NCI-H2196 (cell line): Measurements from ENCODE around the gene ARHGAP11B.
"Not testable (repeated sequence)": the region's sequence is repeated elsewhere in the genome, so short reads cannot be mapped to it uniquely, and the experiment has no call there.

Experiments used
- DNase-seq: peaks from one replicate; lab custom pipeline; 2025; ENCODE audit not compliant: unreplicated experiment; lab: John Stamatoyannopoulos, UW

The ARHGAP11B gene

DNA sequence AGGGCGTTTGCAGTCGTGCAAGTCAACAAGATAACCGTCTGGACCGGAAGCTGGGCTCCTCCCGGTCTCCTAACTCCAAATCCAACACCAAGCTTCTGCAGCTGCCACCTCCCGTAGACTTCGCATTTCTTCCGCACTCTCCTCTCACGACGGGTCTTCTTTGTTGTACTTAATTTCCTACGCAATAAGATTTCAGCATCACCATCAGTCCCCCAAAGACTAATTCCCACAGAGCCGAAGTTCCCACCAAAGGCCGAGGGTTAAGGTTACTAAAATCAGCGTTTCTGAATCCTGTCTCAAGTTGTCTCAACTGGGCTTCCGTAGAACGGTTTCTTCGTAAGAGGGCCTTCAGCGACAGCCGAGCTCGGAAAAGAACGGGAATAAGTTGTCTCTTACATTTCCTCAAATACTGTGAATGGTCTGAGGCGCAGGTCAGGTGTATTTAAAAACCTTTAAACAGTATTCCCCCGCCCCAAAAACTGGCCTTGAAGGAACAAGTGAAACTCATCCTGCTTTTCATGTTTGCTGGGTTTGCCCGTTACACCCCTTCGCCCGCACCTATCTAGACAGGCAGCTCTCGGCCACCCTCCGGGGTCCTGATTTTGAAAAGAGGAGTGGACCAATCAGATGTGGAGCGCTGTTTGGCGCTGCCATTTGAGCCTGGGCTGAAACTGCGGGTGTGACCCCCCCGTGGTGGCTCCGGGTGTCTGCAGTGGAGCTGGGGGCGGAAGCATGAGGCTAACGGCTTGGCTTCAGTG lies at the start of gene ARHGAP11B:
Gene ARHGAP11B (plus strand): TSS at position 693 of the 758 bp plus-strand sequence.
- not testable (repeated sequence) for DNase-seq

DNA sequence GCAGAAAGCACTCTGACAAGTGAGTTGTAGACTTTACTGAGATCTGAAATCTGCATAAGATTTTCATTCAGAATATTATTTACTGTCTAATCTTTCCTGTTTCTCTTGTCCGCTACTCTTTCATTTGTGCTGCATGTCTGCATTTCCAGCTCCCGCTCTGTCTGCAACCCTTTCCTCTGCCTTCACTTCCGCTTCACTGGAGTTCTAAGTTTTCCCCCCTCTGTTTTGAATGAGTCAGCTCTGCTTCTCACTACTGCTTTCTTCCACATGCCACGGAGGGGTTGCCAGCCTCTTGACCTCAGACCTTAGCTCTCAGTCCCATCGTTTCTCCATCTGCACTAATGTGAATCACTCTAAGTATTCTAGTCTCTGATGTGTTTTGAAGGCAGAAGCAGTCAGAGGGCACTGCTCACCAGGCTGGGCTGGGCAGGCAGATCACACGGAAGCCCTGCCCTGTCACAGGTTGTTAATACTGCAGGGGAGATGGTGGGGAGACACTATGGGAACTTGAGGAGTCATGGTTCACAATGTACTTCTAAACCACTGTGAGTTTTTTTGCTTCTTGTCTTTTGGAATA lies 46.4 kb upstream of the ARHGAP11B start:
- not testable (repeated sequence) for DNase-seq

DNA sequence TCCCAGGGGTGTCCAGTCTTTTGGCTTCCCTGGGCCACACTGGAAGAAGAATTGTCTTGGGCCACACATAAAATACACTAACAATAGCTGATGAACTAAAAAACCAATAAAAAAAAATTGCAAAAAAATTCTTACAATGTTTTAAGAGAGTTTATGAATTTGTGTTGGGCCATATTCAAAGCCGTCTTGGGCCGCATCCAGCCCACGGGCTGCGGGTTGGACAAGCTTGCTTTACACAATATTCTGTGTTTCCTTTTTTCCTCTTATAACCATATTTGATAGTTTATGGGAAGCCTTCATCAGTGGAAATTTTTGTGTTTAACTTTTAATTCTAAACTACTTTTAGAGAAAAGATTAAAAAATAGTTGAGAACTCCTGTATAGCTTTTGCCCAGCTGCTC lies 45.2 kb upstream of the ARHGAP11B start:
- DNase-seq, result not testable (repeated sequence)

DNA sequence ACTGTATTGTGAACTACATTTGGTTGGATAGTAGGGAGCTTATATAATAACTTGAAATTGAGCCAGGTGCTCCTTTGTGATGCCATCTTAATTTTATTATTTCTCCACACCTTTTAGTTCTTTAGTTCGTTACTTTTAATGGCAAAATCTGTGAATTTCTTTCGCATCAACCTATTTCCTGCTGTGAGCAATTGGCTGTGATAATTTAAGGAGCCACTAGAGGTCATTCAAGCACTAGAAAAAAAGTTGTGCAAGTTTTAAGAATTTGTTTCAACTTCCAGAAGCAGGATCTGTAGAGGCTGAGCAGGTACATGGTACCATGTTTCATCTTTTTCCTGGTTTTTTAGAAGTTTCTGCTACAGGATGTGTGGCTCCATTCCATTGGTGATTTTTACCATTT lies 27.0 kb upstream of the ARHGAP11B start:
- not testable (repeated sequence) for DNase-seq

DNA sequence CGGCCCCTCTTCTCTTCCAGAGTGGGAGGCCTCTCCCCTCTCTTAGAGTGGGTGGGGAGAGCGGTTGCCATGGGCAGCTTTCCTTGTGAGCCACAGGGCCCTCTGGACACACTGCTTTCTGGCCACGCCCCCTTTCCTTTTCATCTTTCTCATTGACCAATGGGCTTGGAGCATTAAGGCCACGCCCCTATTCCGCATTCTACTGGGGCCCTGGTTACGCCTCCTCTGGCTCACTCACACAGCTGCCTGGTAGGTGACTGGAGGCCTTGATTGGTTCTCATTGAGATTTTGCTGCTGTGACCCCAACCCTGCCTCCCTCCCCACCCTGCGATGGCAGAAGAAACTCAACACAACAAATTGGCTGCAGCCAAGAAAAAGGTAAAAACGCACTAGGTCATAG lies 22.1 kb upstream of the ARHGAP11B start, which contains the start of gene GOLGA8H:
Gene GOLGA8H (plus strand): TSS at position 233 of the 400 bp plus-strand sequence. CDS start 98 bp downstream, at position 331.
- DNase-seq, result not testable (repeated sequence)

DNA sequence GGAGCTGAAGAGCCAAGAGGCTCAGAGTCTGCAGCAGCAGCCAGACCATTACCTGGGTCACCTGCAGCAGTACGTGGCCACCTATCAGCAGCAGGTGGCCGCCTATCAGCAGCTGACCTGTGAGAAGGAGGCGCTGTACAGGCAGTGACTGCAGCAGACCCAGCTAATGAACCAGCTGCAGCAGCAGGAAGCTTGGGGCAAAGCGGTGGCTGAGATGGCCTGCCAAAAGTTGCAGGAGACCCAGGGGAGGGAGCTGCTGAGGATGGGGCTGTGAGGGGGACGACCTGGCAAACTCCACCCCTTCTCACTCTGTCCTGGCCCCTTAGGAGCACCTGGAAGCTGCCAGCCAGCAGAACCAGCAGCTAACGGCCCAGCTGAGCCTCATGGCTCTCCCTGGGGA lies 13.7 kb upstream of the ARHGAP11B start:
- DNase-seq, result not testable (repeated sequence)

DNA sequence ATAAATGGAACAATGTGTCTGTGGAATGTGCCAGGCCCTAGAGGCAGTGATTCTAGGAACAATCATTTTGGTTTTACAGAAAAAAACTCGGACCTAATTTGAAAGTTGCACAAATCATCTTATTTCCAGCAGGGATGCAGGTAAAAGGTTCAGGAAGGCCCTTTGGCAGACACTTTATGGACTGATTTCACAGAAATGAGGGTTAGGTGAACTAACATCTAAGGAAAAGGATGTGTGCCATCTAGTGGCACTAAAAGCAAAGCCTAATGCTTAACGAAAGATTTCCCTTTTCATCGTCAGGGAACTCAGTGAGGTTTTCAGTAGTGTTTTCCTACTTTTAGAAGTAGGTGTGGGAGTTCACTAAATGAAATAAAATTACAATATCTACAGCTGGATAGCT lies 4.6 kb upstream of the ARHGAP11B start:
- not testable (repeated sequence) for DNase-seq

DNA sequence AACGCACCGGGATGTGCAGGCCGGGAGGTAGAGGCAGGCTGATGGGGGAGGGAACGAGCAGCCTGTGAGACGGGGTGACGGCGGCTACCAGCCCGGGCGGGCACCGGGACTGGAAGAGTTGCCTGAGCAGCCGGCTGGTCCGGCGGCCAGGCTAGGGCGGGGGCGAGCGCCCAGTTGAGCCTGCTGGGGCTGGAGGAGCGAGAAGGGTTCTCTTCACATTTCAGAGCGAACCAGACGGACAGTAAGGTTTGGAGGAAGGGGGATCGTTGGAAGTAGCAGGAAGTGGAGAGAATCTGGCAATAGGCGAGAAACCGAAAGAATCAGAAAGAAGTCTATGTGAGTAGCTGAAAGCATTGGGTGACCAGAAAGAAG lies 252 bp downstream of the ARHGAP11B start:
- not testable (repeated sequence) for DNase-seq

DNA sequence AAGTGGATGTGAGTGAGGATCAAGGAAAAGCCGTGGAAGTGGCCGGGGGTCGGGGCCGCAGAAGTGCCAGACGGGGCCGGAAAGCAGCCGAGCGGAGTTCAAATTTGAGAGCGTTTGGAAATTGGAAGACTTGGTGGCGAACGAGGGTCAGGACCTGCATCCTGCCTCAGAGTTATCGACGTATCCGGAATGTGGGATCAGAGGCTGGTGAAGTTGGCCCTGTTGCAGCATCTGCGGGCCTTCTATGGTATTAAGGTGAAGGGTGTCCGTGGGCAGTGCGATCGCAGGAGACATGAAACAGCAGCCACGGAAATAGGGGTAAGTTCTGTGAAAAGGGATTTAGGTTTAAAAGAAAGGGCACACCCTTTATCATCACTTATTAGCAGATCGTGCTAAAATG lies 704 bp downstream of the ARHGAP11B start:
- not testable (repeated sequence) for DNase-seq

DNA sequence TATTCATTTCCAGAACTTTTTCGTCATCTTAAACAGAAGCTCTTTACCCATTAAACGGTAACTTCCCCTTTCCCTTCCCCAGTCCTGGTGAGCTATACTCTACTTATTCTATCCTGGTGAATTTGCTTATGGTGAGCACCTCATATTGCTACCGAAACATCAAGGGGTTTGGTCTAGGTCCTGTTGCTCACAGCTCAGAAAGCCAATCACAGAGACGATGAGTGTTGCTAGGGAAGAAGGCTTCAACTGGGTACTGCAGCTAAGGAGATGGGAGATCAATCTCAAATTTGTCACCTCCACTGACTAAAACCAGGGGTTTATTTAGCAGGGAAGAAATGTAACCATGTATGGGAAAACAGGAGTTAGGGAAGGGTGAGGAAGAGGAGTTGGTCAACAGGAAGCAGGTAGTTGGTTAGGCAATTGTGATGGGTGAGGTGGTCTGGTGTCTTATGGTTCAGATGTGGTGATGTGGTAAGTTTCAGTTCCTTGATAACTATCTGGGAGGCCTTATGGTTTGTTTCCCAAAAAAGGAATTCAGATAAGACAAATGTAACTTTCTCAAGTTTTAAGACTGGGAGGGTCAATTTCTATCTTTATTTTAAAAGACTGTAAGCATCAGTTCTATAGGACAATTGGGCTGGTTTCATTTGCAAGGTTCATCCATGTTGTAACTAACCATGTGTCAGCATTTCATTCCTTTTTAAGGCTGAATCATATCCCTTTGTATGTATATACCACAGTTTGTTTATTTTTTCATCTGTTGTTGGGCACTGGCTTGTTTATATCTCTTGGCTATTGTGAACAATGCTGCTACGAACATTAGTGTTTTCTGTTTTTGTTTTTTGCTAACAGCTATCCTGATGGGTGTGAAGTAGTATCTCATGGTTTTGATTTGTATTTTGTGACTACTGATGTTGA lies 24.3 kb downstream of the ARHGAP11B start:
- no peak for DNase-seq

DNA sequence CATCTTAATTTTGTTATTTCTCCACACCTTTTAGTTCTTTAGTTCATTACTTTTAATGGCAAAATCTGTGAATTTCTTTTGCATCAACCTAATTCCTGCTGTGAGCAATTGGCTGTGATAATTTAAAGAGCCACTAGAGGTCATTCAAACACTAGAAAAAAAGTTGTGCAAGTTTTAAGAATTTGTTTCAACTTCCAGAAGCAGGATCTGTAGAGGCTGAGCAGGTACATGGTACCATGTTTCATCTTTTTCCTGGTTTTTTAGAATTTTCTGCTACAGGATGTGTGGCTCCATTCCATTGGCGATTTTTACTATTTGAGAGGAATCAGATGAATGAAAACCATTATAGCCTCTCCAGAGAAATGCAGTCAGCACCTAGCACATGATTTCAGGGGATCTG lies 35.2 kb downstream of the ARHGAP11B start:
- not testable (repeated sequence) for DNase-seq

DNA sequence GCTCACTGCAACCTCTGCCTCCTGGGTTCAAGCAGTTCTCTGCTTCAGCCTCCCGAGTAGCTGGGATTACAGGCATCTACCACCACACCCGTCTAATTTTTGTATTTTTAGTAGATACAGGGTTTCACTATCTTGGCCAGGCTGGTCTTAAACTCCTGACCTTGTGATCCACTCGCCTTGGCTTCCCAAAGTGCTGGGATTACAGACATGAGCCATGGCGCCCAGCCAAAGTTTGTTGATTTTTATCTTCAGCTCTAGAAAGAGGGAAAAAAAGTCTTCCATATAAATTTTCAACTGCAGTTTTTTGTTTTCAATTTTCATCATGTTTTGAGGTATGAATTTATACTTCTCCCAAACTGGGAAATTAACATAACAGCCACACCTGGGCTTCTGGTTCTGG lies 43.7 kb downstream of the ARHGAP11B start:
- not testable (repeated sequence) for DNase-seq

DNA sequence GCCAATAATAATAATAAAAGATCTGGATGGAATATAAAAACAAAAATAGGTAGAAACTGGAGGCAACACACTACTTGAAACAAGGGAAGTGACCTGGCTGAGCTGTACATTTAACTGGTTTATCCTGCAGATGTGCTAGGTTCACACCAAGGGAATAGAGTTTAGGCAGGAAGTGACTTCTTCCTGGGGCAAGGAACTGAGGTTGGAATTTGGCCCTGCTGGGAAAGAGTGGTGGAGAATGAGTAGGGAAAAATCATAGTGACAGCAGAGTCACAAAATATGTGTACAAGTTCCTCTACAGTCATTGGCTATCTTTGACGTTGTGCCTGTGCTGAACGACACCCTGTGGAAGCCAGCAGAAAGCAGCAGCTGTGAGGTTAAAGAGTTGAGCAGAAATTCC lies 44.1 kb downstream of the ARHGAP11B start:
- DNase-seq, result no peak

DNA sequence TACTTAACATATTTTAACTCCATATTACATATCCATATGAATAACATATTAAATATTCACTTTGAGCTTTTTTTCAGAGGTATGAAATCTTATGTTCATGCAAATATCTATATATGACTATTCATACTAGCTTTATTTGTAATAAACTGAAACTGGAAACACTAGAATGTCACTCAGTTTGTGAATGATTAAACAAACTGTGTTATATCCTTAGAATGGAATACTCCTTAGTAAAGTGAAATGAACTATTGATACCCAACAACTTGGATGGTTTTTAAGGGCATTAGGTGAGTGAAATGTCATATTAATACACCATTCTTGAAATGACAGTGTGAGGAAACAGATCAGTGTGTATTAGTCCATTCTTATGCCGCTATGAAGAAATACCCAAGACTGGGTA lies 45.4 kb downstream of the ARHGAP11B start:
- no peak for DNase-seq

DNA sequence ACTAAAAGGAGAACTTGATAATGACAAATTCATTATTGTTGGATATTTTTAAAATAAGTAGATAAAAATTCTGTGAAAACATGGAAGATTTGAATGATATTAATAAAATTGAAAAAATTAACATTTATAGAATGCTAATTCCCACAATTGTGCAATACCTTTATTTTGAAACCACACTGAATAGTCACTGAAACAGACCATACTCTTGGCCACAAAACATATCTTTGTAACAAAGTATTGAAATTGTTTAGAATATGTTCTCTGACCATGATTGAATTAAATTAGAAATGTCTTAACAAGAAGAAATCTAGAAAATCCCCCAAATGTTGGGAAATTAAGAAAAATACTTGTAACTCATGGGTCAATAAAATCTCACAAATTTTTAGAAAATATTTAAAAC lies 49.2 kb downstream of the ARHGAP11B start:
- DNase-seq, result no peak

DNA sequence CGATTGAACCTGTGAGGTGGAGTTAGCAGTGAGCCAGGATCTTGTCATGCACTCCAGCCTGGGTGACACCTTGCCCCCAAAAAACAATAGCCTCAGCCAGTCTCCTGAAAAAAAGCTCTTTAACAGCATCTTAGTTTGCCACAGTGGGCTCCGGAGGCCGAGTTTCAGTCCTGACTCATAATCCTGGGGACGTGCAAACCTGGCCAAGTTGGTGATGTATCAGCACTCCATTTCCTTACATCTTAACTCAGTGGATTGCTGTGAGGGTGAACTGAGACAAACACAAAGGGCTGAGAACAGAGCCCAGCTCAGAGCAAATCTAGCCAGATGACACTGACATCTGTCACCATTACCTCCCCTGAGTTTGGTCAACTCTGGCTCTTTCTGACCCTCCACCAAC lies 50.0 kb downstream of the ARHGAP11B start:
- DNase-seq, result not testable (repeated sequence)

DNA sequence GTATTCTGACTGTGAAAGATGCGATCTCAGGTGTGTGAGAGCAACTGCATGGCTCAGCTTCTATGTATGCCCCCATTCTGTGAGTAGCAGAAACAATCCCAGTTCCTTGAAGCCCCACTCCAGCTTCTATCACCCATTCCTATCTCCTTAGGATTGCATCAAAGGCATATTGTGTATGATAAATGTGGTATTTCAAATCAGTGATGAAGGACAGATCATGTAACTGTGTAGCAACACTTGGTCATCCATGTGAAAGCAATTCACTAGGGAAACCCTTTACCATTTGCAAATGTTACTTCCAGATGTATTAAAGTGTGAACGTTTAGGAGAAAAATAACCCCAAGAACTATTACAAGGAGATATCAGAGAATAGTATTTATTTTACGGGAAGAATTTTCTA lies 55.1 kb downstream of the ARHGAP11B start:
- not testable (repeated sequence) for DNase-seq

DNA sequence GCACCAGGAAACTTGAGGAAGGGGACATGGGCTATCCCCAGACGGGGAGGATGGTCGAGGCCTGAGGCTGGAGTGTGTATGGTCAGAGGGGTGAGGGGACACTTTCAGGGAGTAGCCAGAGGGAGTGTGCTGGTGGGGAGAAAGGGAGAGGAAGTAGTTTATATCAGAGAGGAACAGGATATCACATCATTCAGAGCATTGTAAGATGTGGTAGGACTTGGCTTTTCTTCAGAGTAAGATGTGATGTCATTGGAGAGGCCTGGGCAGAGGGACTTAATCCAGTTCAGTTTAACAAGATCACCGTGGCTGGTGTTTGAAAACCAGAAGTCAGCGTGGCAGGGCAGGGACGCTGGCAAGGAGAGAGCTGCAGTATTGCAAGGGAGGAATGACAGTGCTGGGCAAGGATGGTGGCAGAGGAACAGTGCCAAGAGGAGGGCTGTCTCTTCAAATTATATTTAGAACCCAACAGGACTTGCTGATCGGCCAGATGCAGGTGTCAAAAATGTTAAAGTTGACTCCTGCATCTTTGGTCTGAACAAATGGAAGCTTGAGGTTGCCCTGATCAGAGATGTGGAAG lies 59.9 kb downstream of the ARHGAP11B start:
- DNase-seq, result not testable (repeated sequence)

DNA sequence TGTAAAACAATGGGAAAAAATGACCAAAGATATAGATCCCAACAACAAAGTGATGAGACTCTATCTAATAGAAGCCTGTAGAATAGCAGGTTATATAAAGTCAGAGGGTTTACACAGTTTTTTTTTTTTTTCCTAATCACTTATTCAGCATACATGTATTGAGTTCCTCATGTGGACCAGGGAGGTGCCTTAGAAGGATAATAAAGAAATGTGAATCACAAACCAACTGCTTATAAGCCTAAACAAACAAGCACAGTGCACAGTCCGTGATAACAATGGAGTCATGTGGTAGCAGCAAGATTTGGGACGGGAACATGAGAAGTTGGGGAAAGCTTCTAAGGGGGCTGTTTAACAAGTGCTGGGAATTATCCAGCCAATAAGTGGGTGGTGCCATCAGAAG lies 60.7 kb downstream of the ARHGAP11B start:
- DNase-seq, result not testable (repeated sequence)
